IMR-90 (cell line): ENCODE measurements around the gene ZNF507. TPM values are rescaled to one million over a fixed set of nuclear protein-coding genes. Genes with fewer than 3 reads are reported as not detected.

Experiments used
- ATAC-seq: fragments of 200-7000 bp; cut with Tn5 transposase; 2 replicates; pipeline ENCODE4 v1.9.1; 2020; ENCODE audit warnings: low read depth, mild to moderate bottlenecking, moderate library complexity
- BruUV-seq: library from RNA; stranded (reverse); fragments of 400-500 nt; replicated peaks from 2 replicates; lab custom pipeline; 2021; lab: Mats Ljungman, UMichigan
- CTCF ChIA-PET: fragments of 300-600 bp; formaldehyde crosslinking; extraction: SDS; loops from one replicate; lab custom pipeline; 2021; ENCODE audit warnings: antibody characterized with exemption; lab: Yijun Ruan, JAX
- POLR2A ChIA-PET: fragments of 300-600 bp; sonication (Branson Sonifier 250); formaldehyde crosslinking; loops from one replicate; lab custom pipeline; 2022; ENCODE audit warnings: antibody characterized with exemption; ENCODE audit not compliant: unreplicated experiment; lab: Charles Lee
- DNase-seq: peaks from one replicate; pipeline ENCODE4 v3.0.0; 2013
- H2AFZ ChIP-seq: replicated peaks from 2 replicates; pipeline ENCODE3; 2013; ENCODE audit warnings: low read length, mild to moderate bottlenecking; ENCODE audit not compliant: poor library complexity
- H2AK5ac ChIP-seq: 2 replicates; pipeline ENCODE4 v1.6.1; 2013; ENCODE audit warnings: low read depth, low read length, inconsistent platforms
- H2AK9ac ChIP-seq: replicated peaks from 2 replicates; pipeline ENCODE3; 2013; ENCODE audit warnings: mild to moderate bottlenecking, low read depth, low read length, moderate library complexity; ENCODE audit not compliant: poor library complexity
- H2BK120ac ChIP-seq: 2 replicates; pipeline ENCODE4 v1.6.1; 2013; ENCODE audit warnings: low read depth, low read length, inconsistent platforms
- H2BK15ac ChIP-seq: 3 replicates; pipeline ENCODE4 v1.6.1; 2013; ENCODE audit warnings: low read depth, low read length, inconsistent platforms
- H2BK20ac ChIP-seq: 2 replicates; pipeline ENCODE4 v1.6.1; 2013; ENCODE audit warnings: low read depth, mild to moderate bottlenecking, inconsistent platforms, low read length, moderate library complexity
- H2BK5ac ChIP-seq: 2 replicates; pipeline ENCODE4 v1.6.1; 2013; ENCODE audit warnings: mild to moderate bottlenecking, low read depth, low read length, inconsistent platforms; ENCODE audit not compliant: poor library complexity, severe bottlenecking
- H3K14ac ChIP-seq: replicated peaks from 2 replicates; pipeline ENCODE4 v1.6.1; 2013; ENCODE audit warnings: low read depth, low read length, inconsistent platforms
- H3K18ac ChIP-seq: 2 replicates; pipeline ENCODE4 v1.6.1; 2013; ENCODE audit warnings: low read depth, low read length, control low read depth
- H3K23ac ChIP-seq: 2 replicates; pipeline ENCODE4 v1.6.1; 2013; ENCODE audit warnings: low read depth, low read length, inconsistent platforms
- H3K27ac ChIP-seq: 2 replicates; pipeline ENCODE4 v1.5.1; 2013; ENCODE audit warnings: mild to moderate bottlenecking, control low read depth, low read length; ENCODE audit not compliant: insufficient read depth
- H3K27me3 ChIP-seq: 2 replicates; pipeline ENCODE4 v1.6.1; 2013; ENCODE audit warnings: low read length; ENCODE audit not compliant: control insufficient read depth, insufficient read depth
- H3K36me3 ChIP-seq: 2 replicates; pipeline ENCODE4 v1.6.1; 2013; ENCODE audit warnings: low read length, mixed read lengths; ENCODE audit not compliant: control insufficient read depth, insufficient read depth
- H3K4ac ChIP-seq: 2 replicates; pipeline ENCODE4 v1.6.1; 2013; ENCODE audit warnings: low read depth, low read length, inconsistent platforms
- H3K4me1 ChIP-seq: 2 replicates; pipeline ENCODE4 v1.6.1; 2013; ENCODE audit warnings: low read length, mixed read lengths; ENCODE audit not compliant: control insufficient read depth, insufficient read depth
- H3K4me2 ChIP-seq: 2 replicates; pipeline ENCODE4 v1.6.1; 2013; ENCODE audit warnings: low read depth, mild to moderate bottlenecking, control low read depth, low read length, moderate library complexity
- H3K4me3 ChIP-seq: 2 replicates; pipeline ENCODE4 v1.5.1; 2013; ENCODE audit warnings: low read depth, mild to moderate bottlenecking, control low read depth, low read length, moderate library complexity; ENCODE audit not compliant: insufficient read depth
- H3K56ac ChIP-seq: 2 replicates; pipeline ENCODE4 v1.6.1; 2013; ENCODE audit warnings: low read length, inconsistent platforms; ENCODE audit not compliant: insufficient read depth; ENCODE audit errors: extremely low read depth
- H3K79me1 ChIP-seq, 2 experiments: 2 replicates each; pipeline ENCODE4 v1.6.1; 2013; ENCODE audit warnings: low read length in 2 of 2, inconsistent platforms in 1 of 2, low read depth in 1 of 2
- H3K9ac ChIP-seq: 2 replicates; pipeline ENCODE4 v1.6.1; 2013; ENCODE audit warnings: low read depth, low read length, control low read depth
- H3K9me1 ChIP-seq: 2 replicates; pipeline ENCODE4 v1.6.1; 2013; ENCODE audit warnings: low read length, inconsistent platforms; ENCODE audit not compliant: insufficient read depth
- H3K9me3 ChIP-seq: 2 replicates; pipeline ENCODE4 v1.6.1; 2013; ENCODE audit warnings: low read length; ENCODE audit not compliant: control insufficient read depth, insufficient read depth
- H4K20me1 ChIP-seq: 2 replicates; pipeline ENCODE4 v1.6.1; 2013; ENCODE audit warnings: low read length, inconsistent platforms; ENCODE audit not compliant: insufficient read depth
- H4K5ac ChIP-seq: 2 replicates; pipeline ENCODE4 v1.6.1; 2013; ENCODE audit warnings: mild to moderate bottlenecking, low read depth, low read length, control low read depth
- H4K8ac ChIP-seq, 2 experiments: 2 replicates each; pipeline ENCODE4 v1.6.1; 2013; ENCODE audit warnings: low read depth in 2 of 2, low read length in 2 of 2, control low read depth in 1 of 2, inconsistent platforms in 1 of 2
- H4K91ac ChIP-seq: 2 replicates; pipeline ENCODE4 v1.6.1; 2013; ENCODE audit warnings: low read depth, low read length, inconsistent platforms; ENCODE audit not compliant: insufficient read depth
- BHLHE40 ChIP-seq: fragments of 150-350 bp; IDR thresholded peaks from 2 replicates; pipeline ENCODE4 v1.6.1; 2016; ENCODE audit warnings: mild to moderate bottlenecking, low read depth, low read length
- CEBPB ChIP-seq: IDR thresholded peaks from 2 replicates; pipeline ENCODE4 v1.6.1; 2012; ENCODE audit warnings: low read depth, low read length, improper control_type of control experiment
- ELK1 ChIP-seq: fragments of 150-350 bp; IDR thresholded peaks from 2 replicates; pipeline ENCODE4 v1.6.1; 2016; ENCODE audit warnings: low read depth, mild to moderate bottlenecking, low read length, moderate library complexity, borderline replicate concordance
- FOS ChIP-seq: fragments of 150-350 bp; IDR thresholded peaks from 2 replicates; pipeline ENCODE4 v1.6.1; 2016; ENCODE audit warnings: low read depth, low read length
- MAFK ChIP-seq: IDR thresholded peaks from 2 replicates; pipeline ENCODE4 v1.6.1; 2012; ENCODE audit warnings: low read depth, low read length, improper control_type of control experiment
- MXI1 ChIP-seq: IDR thresholded peaks from 2 replicates; pipeline ENCODE4 v1.6.1; 2012; ENCODE audit warnings: low read depth, mild to moderate bottlenecking, low read length, moderate library complexity, borderline replicate concordance
- USF2 ChIP-seq: fragments of 150-350 bp; IDR thresholded peaks from 2 replicates; pipeline ENCODE4 v1.6.1; 2017; ENCODE audit warnings: mild to moderate bottlenecking, antibody characterized with exemption, low read length, low read depth
- WGBS, 2 experiments: methylation state at CpG; one replicate each; pipeline versions ENCODE4 v1.1.5 to v1.1.7; 2013; ENCODE audit warnings: missing lambda C conversion rate in 2 of 2; ENCODE audit not compliant: insufficient read length in 1 of 2; ENCODE audit errors: extremely low coverage in 2 of 2; 5-methylcytosine and 5-hydroxymethylcytosine counted together
- dilution Hi-C: fragments of 300-500 bp; cut with HindIII; formaldehyde crosslinking; loops from one replicate; pipeline ENCODE4 v1.14.3; 2018; ENCODE audit warnings: low sequenced_read_pairs; ENCODE audit not compliant: unreplicated experiment
- in situ Hi-C: fragments of 300-500 bp; cut with MboI; formaldehyde crosslinking; loops from 3 replicates; pipeline ENCODE4 v1.14.3; 2019; ENCODE audit warnings: low sequenced_read_pairs, inconsistent platforms, mixed read lengths
- intact Hi-C: fragments of 100-400 bp; cut with micrococcal nuclease; formaldehyde crosslinking; loops from 2 replicates; pipeline ENCODE4 v1.10.0; 2022
- polyA plus RNA-seq, 3 experiments: library from polyadenylated mRNA; depleted of rRNA; stranded (reverse); fragments of >200 nt; gene quantifications; 2 replicates each; pipeline ENCODE4 v1.2.3, GENCODE V29; 2012; ENCODE audit warnings: low replicate concordance in 1 of 3
- total RNA-seq: library from RNA; depleted of rRNA; stranded (reverse); fragments of >200 nt; gene quantifications from 2 replicates; pipeline ENCODE4 v1.2.3, GENCODE V29; 2012

ZNF507 gene
- total and polyA plus RNA-seq, 2 of the 4 experiments (the other 2 are of a cell fraction): 9.6 to 19.9 TPM

GRCh38 chr19:32404213-32404932, 59.0 kb downstream of the ZNF507 start:
- Histone ChIP-seq H2BK5ac (peak overlapping the region; percentile 88), H2AK9ac (peak overlapping the region; percentile 6), H3K9ac (peak overlapping the region; percentile 93), H3K27ac (peak overlapping the region; percentile 96), H3K36me3 (peaks cover under 1% of the 10 kb centered on the region; the same call in 1 of the 2 replicates), H4K20me1 (peaks cover 5% of the 10 kb centered on the region; the same call in 1 of the 2 replicates), H3K4ac (peak overlapping the region; percentile 96), H4K91ac (0 out of 2 replicates have a peak overlapping the region, but pooled peaks have one; percentile 6), H3K4me2 (peak overlapping the region; percentile 89), H3K14ac (peak overlapping the region; percentile 98), H2BK15ac (no peak overlapping the region), H3K9me1 (peaks cover 11% of the 10 kb centered on the region), H3K4me3 (peak overlapping the region; percentile 82), H3K79me1 (peaks cover 28 to 55% of the 10 kb centered on the region in 2 experiments), H3K23ac (peak overlapping the region; percentile 81), H4K8ac (peak overlapping the region; percentile 78 to 97), H4K5ac (peak overlapping the region; percentile 65; the same call in 1 of the 2 replicates), H3K4me1 (peaks cover 6% of the 10 kb centered on the region), H2AK5ac (peak overlapping the region; percentile 73), H3K18ac (no peak overlapping the region), H3K27me3 (no peaks in the 10 kb centered on the region), H2BK20ac (no peak overlapping the region), H2BK120ac (no peak overlapping the region), H2AFZ (no peak overlapping the region), H3K9me3 (no peaks in the 10 kb centered on the region), H3K56ac (no peak overlapping the region)
- TF ChIP-seq USF2 (no peak), MAFK (no peak), BHLHE40 (no peak), ELK1 (no peak), MXI1 (no peak), FOS (no peak), CEBPB (no peak)
- POLR2A ChIA-PET: interaction anchor here (0.6 kb wide), 1 partner anchor 1566 kb away, joined by 3 read pairs; no protein-coding TSS in a partner anchor
- intact Hi-C loops: loop anchor here (2.0 kb wide), 1 partner anchor 58 kb away; no protein-coding TSS in a partner anchor
- WGBS, 2 experiments: no CpG with 5 or more reads among the region's 20 CpGs
- dilution Hi-C loops: no loop called here
- ATAC-seq (no peak), DNase-seq (no peak)
- in situ Hi-C loops: no loop called here
- BruUV-seq: no TSS peak
- CTCF ChIA-PET: no interaction called here
